GM23338 (cell line): ENCODE measurements around the gene KIAA1549.
A peak's percentile ranks its signal among the peaks of the same experiment; 100 is the strongest.

Source experiments
- CREB1 ChIP-seq: fragments of 250-450 bp; sonication (Bioruptor Pico); IDR thresholded peaks from 2 replicates; pipeline ENCODE4 v1.5.0; 2020; ENCODE audit warnings: low read depth, mild to moderate bottlenecking, moderate library complexity
- EZH2 ChIP-seq: fragments of 200-600 bp; sonication (generic); IDR thresholded peaks from one replicate; pipeline ENCODE4 v1.8.0; 2017; ENCODE audit warnings: antibody characterized with exemption, mild to moderate bottlenecking, low read depth; ENCODE audit not compliant: unreplicated experiment
- EZH2phosphoT487 ChIP-seq: fragments of 200-600 bp; sonication (generic); IDR thresholded peaks from one replicate; pipeline ENCODE4 v1.8.1; 2018; ENCODE audit warnings: antibody characterized with exemption; ENCODE audit not compliant: unreplicated experiment
- JUNB ChIP-seq: IDR thresholded peaks from one replicate; pipeline ENCODE4 v1.6.1; 2016; ENCODE audit warnings: antibody characterized with exemption; ENCODE audit not compliant: unreplicated experiment
- NANOG ChIP-seq: IDR thresholded peaks from 2 replicates; pipeline ENCODE4 v1.6.1; 2016; ENCODE audit warnings: antibody characterized with exemption, borderline replicate concordance
- POLR2AphosphoS5 ChIP-seq: IDR thresholded peaks from 2 replicates; pipeline ENCODE4 v1.6.1; 2016; ENCODE audit warnings: antibody characterized with exemption, low read depth
- STAT1 ChIP-seq: IDR thresholded peaks from one replicate; pipeline ENCODE4 v1.6.1; 2016; ENCODE audit warnings: antibody characterized with exemption; ENCODE audit not compliant: unreplicated experiment
- ZNF331 ChIP-seq: fragments of 250-450 bp; sonication (Bioruptor Pico); IDR thresholded peaks from 2 replicates; pipeline ENCODE4 v1.5.0; 2020; ENCODE audit warnings: low read depth, mild to moderate bottlenecking, moderate library complexity
- TF ChIP-seq, protein P1 (sequence below), 2 experiments: fragments of 200-600 bp in 1 of 2; sonication (generic) in 1 of 2; conservative IDR thresholded peaks; 2 replicates each; pipeline versions ENCODE4 v1.5.1 to v1.6.1; 2016 to 2017; ENCODE audit warnings: antibody characterized with exemption in 2 of 2, low read depth in 2 of 2, mild to moderate bottlenecking in 2 of 2, moderate library complexity in 1 of 2
- TF ChIP-seq, protein P2 (sequence below): IDR thresholded peaks from one replicate; pipeline ENCODE4 v1.6.1; 2018; ENCODE audit warnings: antibody characterized with exemption; ENCODE audit not compliant: unreplicated experiment
- TF ChIP-seq, protein P3 (sequence below): IDR thresholded peaks from 2 replicates; pipeline ENCODE4 v1.6.1; 2016; ENCODE audit warnings: antibody characterized with exemption

DNA sequence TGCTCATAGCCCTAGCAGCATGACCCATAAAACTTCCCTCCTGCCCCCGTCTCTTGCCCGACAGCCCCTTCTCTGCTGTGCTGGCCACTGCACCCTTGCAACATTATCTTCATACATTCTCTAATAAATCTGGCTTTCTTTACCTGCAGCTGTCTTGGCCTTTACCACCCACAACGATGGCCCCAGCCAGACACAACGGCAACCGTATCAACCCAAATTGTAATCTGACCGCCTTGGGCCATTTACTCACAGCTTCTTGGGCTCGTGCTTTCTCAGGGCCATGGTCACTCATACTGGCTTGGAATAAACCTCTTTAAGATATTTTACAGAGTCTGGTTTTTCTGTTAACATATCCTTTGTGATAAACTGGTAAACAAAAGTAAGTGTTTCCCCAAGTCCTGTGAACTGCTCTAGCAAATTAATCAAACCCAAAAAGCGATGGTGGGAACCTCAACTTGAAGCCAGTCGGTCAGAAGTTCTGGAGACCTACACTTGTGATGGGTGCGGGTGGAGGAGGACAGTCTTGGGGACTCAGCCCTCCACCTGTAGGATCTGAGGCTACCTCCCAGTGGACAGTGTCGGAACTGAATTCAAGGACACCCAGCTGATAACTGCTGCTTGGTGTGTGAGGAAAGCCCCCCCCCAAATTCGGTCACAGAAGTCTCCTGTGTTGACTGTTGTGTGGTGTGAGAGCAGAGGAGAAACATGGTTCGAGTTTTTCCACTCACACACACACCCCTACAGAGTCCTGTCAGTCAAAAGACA lies 95.6 kb downstream of the KIAA1549 start:
- TF ChIP-seq POLR2AphosphoS5, result no peak
- TF ChIP-seq, protein P1, sequence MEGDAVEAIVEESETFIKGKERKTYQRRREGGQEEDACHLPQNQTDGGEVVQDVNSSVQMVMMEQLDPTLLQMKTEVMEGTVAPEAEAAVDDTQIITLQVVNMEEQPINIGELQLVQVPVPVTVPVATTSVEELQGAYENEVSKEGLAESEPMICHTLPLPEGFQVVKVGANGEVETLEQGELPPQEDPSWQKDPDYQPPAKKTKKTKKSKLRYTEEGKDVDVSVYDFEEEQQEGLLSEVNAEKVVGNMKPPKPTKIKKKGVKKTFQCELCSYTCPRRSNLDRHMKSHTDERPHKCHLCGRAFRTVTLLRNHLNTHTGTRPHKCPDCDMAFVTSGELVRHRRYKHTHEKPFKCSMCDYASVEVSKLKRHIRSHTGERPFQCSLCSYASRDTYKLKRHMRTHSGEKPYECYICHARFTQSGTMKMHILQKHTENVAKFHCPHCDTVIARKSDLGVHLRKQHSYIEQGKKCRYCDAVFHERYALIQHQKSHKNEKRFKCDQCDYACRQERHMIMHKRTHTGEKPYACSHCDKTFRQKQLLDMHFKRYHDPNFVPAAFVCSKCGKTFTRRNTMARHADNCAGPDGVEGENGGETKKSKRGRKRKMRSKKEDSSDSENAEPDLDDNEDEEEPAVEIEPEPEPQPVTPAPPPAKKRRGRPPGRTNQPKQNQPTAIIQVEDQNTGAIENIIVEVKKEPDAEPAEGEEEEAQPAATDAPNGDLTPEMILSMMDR (conservative IDR thresholded peaks at IDR 0.05; ENCODE audit: low read depth in 2 of 2), result peak in 1 of 2 experiments; percentile 32; a peak in 1 of 4 replicates
- no peak for TF ChIP-seq JUNB
- TF ChIP-seq EZH2, result no peak
- TF ChIP-seq EZH2phosphoT487, result no peak
- TF ChIP-seq, protein P2, sequence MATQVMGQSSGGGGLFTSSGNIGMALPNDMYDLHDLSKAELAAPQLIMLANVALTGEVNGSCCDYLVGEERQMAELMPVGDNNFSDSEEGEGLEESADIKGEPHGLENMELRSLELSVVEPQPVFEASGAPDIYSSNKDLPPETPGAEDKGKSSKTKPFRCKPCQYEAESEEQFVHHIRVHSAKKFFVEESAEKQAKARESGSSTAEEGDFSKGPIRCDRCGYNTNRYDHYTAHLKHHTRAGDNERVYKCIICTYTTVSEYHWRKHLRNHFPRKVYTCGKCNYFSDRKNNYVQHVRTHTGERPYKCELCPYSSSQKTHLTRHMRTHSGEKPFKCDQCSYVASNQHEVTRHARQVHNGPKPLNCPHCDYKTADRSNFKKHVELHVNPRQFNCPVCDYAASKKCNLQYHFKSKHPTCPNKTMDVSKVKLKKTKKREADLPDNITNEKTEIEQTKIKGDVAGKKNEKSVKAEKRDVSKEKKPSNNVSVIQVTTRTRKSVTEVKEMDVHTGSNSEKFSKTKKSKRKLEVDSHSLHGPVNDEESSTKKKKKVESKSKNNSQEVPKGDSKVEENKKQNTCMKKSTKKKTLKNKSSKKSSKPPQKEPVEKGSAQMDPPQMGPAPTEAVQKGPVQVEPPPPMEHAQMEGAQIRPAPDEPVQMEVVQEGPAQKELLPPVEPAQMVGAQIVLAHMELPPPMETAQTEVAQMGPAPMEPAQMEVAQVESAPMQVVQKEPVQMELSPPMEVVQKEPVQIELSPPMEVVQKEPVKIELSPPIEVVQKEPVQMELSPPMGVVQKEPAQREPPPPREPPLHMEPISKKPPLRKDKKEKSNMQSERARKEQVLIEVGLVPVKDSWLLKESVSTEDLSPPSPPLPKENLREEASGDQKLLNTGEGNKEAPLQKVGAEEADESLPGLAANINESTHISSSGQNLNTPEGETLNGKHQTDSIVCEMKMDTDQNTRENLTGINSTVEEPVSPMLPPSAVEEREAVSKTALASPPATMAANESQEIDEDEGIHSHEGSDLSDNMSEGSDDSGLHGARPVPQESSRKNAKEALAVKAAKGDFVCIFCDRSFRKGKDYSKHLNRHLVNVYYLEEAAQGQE, result no peak
- no peak for TF ChIP-seq CREB1 (CRISPR knock-in tag)
- no peak for TF ChIP-seq STAT1
- TF ChIP-seq NANOG, result no peak
- TF ChIP-seq, protein P3, sequence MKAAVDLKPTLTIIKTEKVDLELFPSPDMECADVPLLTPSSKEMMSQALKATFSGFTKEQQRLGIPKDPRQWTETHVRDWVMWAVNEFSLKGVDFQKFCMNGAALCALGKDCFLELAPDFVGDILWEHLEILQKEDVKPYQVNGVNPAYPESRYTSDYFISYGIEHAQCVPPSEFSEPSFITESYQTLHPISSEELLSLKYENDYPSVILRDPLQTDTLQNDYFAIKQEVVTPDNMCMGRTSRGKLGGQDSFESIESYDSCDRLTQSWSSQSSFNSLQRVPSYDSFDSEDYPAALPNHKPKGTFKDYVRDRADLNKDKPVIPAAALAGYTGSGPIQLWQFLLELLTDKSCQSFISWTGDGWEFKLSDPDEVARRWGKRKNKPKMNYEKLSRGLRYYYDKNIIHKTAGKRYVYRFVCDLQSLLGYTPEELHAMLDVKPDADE, result no peak
- TF ChIP-seq ZNF331 (CRISPR knock-in tag), result no peak
